IMR-90 (cell line): ENCODE measurements around the gene PCNX2. TPM values are rescaled to one million over a fixed set of nuclear protein-coding genes. Genes with fewer than 3 reads are reported as not detected.

Experiments used
- ATAC-seq: fragments of 200-7000 bp; cut with Tn5 transposase; 2 replicates; pipeline ENCODE4 v1.9.1; 2020; ENCODE audit warnings: low read depth, mild to moderate bottlenecking, moderate library complexity
- BruUV-seq: library from RNA; stranded (reverse); fragments of 400-500 nt; replicated peaks from 2 replicates; lab custom pipeline; 2021; lab: Mats Ljungman, UMichigan
- CTCF ChIA-PET: fragments of 300-600 bp; formaldehyde crosslinking; extraction: SDS; loops from one replicate; lab custom pipeline; 2021; ENCODE audit warnings: antibody characterized with exemption; lab: Yijun Ruan, JAX
- POLR2A ChIA-PET: fragments of 300-600 bp; sonication (Branson Sonifier 250); formaldehyde crosslinking; loops from one replicate; lab custom pipeline; 2022; ENCODE audit warnings: antibody characterized with exemption; ENCODE audit not compliant: unreplicated experiment; lab: Charles Lee
- DNase-seq: peaks from one replicate; pipeline ENCODE4 v3.0.0; 2013
- H2AFZ ChIP-seq: replicated peaks from 2 replicates; pipeline ENCODE3; 2013; ENCODE audit warnings: low read length, mild to moderate bottlenecking; ENCODE audit not compliant: poor library complexity
- H2AK5ac ChIP-seq: 2 replicates; pipeline ENCODE4 v1.6.1; 2013; ENCODE audit warnings: low read depth, low read length, inconsistent platforms
- H2AK9ac ChIP-seq: replicated peaks from 2 replicates; pipeline ENCODE3; 2013; ENCODE audit warnings: mild to moderate bottlenecking, low read depth, low read length, moderate library complexity; ENCODE audit not compliant: poor library complexity
- H2BK120ac ChIP-seq: 2 replicates; pipeline ENCODE4 v1.6.1; 2013; ENCODE audit warnings: low read depth, low read length, inconsistent platforms
- H2BK15ac ChIP-seq: 3 replicates; pipeline ENCODE4 v1.6.1; 2013; ENCODE audit warnings: low read depth, low read length, inconsistent platforms
- H2BK20ac ChIP-seq: 2 replicates; pipeline ENCODE4 v1.6.1; 2013; ENCODE audit warnings: low read depth, mild to moderate bottlenecking, inconsistent platforms, low read length, moderate library complexity
- H2BK5ac ChIP-seq: 2 replicates; pipeline ENCODE4 v1.6.1; 2013; ENCODE audit warnings: mild to moderate bottlenecking, low read depth, low read length, inconsistent platforms; ENCODE audit not compliant: poor library complexity, severe bottlenecking
- H3K14ac ChIP-seq: replicated peaks from 2 replicates; pipeline ENCODE4 v1.6.1; 2013; ENCODE audit warnings: low read depth, low read length, inconsistent platforms
- H3K18ac ChIP-seq: 2 replicates; pipeline ENCODE4 v1.6.1; 2013; ENCODE audit warnings: low read depth, low read length, control low read depth
- H3K23ac ChIP-seq: 2 replicates; pipeline ENCODE4 v1.6.1; 2013; ENCODE audit warnings: low read depth, low read length, inconsistent platforms
- H3K27ac ChIP-seq: 2 replicates; pipeline ENCODE4 v1.5.1; 2013; ENCODE audit warnings: mild to moderate bottlenecking, control low read depth, low read length; ENCODE audit not compliant: insufficient read depth
- H3K27me3 ChIP-seq: 2 replicates; pipeline ENCODE4 v1.6.1; 2013; ENCODE audit warnings: low read length; ENCODE audit not compliant: control insufficient read depth, insufficient read depth
- H3K36me3 ChIP-seq: 2 replicates; pipeline ENCODE4 v1.6.1; 2013; ENCODE audit warnings: low read length, mixed read lengths; ENCODE audit not compliant: control insufficient read depth, insufficient read depth
- H3K4ac ChIP-seq: 2 replicates; pipeline ENCODE4 v1.6.1; 2013; ENCODE audit warnings: low read depth, low read length, inconsistent platforms
- H3K4me1 ChIP-seq: 2 replicates; pipeline ENCODE4 v1.6.1; 2013; ENCODE audit warnings: low read length, mixed read lengths; ENCODE audit not compliant: control insufficient read depth, insufficient read depth
- H3K4me2 ChIP-seq: 2 replicates; pipeline ENCODE4 v1.6.1; 2013; ENCODE audit warnings: low read depth, mild to moderate bottlenecking, control low read depth, low read length, moderate library complexity
- H3K4me3 ChIP-seq: 2 replicates; pipeline ENCODE4 v1.5.1; 2013; ENCODE audit warnings: low read depth, mild to moderate bottlenecking, control low read depth, low read length, moderate library complexity; ENCODE audit not compliant: insufficient read depth
- H3K56ac ChIP-seq: 2 replicates; pipeline ENCODE4 v1.6.1; 2013; ENCODE audit warnings: low read length, inconsistent platforms; ENCODE audit not compliant: insufficient read depth; ENCODE audit errors: extremely low read depth
- H3K79me1 ChIP-seq, 2 experiments: 2 replicates each; pipeline ENCODE4 v1.6.1; 2013; ENCODE audit warnings: low read length in 2 of 2, inconsistent platforms in 1 of 2, low read depth in 1 of 2
- H3K9ac ChIP-seq: 2 replicates; pipeline ENCODE4 v1.6.1; 2013; ENCODE audit warnings: low read depth, low read length, control low read depth
- H3K9me1 ChIP-seq: 2 replicates; pipeline ENCODE4 v1.6.1; 2013; ENCODE audit warnings: low read length, inconsistent platforms; ENCODE audit not compliant: insufficient read depth
- H3K9me3 ChIP-seq: 2 replicates; pipeline ENCODE4 v1.6.1; 2013; ENCODE audit warnings: low read length; ENCODE audit not compliant: control insufficient read depth, insufficient read depth
- H4K20me1 ChIP-seq: 2 replicates; pipeline ENCODE4 v1.6.1; 2013; ENCODE audit warnings: low read length, inconsistent platforms; ENCODE audit not compliant: insufficient read depth
- H4K5ac ChIP-seq: 2 replicates; pipeline ENCODE4 v1.6.1; 2013; ENCODE audit warnings: mild to moderate bottlenecking, low read depth, low read length, control low read depth
- H4K8ac ChIP-seq, 2 experiments: 2 replicates each; pipeline ENCODE4 v1.6.1; 2013; ENCODE audit warnings: low read depth in 2 of 2, low read length in 2 of 2, control low read depth in 1 of 2, inconsistent platforms in 1 of 2
- H4K91ac ChIP-seq: 2 replicates; pipeline ENCODE4 v1.6.1; 2013; ENCODE audit warnings: low read depth, low read length, inconsistent platforms; ENCODE audit not compliant: insufficient read depth
- CEBPB ChIP-seq: IDR thresholded peaks from 2 replicates; pipeline ENCODE4 v1.6.1; 2012; ENCODE audit warnings: low read depth, low read length, improper control_type of control experiment
- CHD1 ChIP-seq: IDR thresholded peaks from 2 replicates; pipeline ENCODE4 v1.6.1; 2012; ENCODE audit warnings: low read depth, low read length, improper control_type of control experiment
- FOS ChIP-seq: fragments of 150-350 bp; IDR thresholded peaks from 2 replicates; pipeline ENCODE4 v1.6.1; 2016; ENCODE audit warnings: low read depth, low read length
- MAFK ChIP-seq: IDR thresholded peaks from 2 replicates; pipeline ENCODE4 v1.6.1; 2012; ENCODE audit warnings: low read depth, low read length, improper control_type of control experiment
- SMC3 ChIP-seq: fragments of 150-350 bp; IDR thresholded peaks from 2 replicates; pipeline ENCODE4 v1.6.1; 2016; ENCODE audit warnings: low read depth, mild to moderate bottlenecking, antibody characterized with exemption, low read length, moderate library complexity
- WGBS, 2 experiments: methylation state at CpG; one replicate each; pipeline versions ENCODE4 v1.1.5 to v1.1.7; 2013; ENCODE audit warnings: missing lambda C conversion rate in 2 of 2; ENCODE audit not compliant: insufficient read length in 1 of 2; ENCODE audit errors: extremely low coverage in 2 of 2; 5-methylcytosine and 5-hydroxymethylcytosine counted together
- dilution Hi-C: fragments of 300-500 bp; cut with HindIII; formaldehyde crosslinking; loops from one replicate; pipeline ENCODE4 v1.14.3; 2018; ENCODE audit warnings: low sequenced_read_pairs; ENCODE audit not compliant: unreplicated experiment
- in situ Hi-C: fragments of 300-500 bp; cut with MboI; formaldehyde crosslinking; loops from 3 replicates; pipeline ENCODE4 v1.14.3; 2019; ENCODE audit warnings: low sequenced_read_pairs, inconsistent platforms, mixed read lengths
- intact Hi-C: fragments of 100-400 bp; cut with micrococcal nuclease; formaldehyde crosslinking; loops from 2 replicates; pipeline ENCODE4 v1.10.0; 2022
- polyA plus RNA-seq, 3 experiments: library from polyadenylated mRNA; depleted of rRNA; stranded (reverse); fragments of >200 nt; gene quantifications; 2 replicates each; pipeline ENCODE4 v1.2.3, GENCODE V29; 2012; ENCODE audit warnings: low replicate concordance in 1 of 3
- total RNA-seq: library from RNA; depleted of rRNA; stranded (reverse); fragments of >200 nt; gene quantifications from 2 replicates; pipeline ENCODE4 v1.2.3, GENCODE V29; 2012
- TF ChIP-seq, protein P1 (sequence below): fragments of 150-350 bp; IDR thresholded peaks from 2 replicates; pipeline ENCODE4 v1.6.1; 2016; ENCODE audit warnings: low read depth, mild to moderate bottlenecking, low read length, moderate library complexity, borderline replicate concordance
- TF ChIP-seq, protein P2 (sequence below): fragments of 150-350 bp; IDR thresholded peaks from 2 replicates; pipeline ENCODE4 v1.6.1; 2017; ENCODE audit warnings: mild to moderate bottlenecking, antibody characterized with exemption, low read length, low read depth

PCNX2 gene
- total and polyA plus RNA-seq, 2 of the 4 experiments (the other 2 are of a cell fraction): 15.9 to 22.6 TPM

DNA sequence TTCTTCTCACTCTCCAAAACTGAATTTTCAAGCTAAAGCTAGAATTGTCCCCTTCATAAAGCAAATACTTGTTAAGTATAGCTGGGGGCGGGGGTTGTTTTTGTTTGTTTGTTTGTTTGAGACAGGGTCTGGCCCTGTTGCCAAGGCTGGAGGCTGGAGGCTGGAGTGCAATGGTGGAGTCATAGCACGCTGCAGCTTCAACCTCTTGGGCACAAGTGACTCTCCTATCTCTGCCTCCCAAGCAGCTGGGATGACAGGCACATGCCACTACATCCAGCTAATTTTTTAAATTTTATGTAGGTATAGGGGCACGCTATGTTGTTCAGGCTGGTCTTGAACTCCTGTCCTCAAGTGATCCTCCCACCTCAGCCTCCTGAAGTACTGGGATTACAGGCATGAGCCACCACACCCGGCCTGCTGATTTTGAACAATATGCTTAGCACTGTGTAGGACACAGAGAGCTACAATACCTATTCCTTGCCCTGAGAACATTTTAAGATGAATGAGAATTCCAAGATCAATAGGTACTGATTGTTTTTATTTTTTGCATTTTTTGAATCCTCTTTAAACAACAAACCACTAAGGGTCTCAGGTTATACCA, 42.2 kb downstream of the PCNX2 start (continued):
- TF ChIP-seq CEBPB: no peak

DNA sequence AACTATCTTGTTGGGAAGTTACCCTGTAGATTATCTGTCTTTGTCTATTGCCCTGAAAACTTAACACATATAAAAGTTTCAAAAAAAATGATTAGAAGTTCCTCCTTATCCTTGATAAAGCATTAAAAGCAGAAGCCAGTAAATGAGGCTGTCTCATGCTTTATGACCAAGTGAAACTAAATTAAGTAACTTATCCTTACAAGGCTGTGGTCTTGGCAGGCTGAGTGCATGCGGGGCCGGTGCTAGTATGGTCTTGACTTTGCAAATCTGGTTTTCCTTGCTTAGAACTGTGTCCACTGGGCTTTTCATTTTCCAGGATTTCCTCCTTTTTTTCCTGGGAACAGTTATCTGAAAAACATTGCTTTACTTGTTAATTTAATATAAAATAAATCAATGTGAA, 43.1 kb downstream of the PCNX2 start:
- no peak for ATAC-seq
- CTCF ChIA-PET: no interaction called here

More for the DNA sequence above, 43.1 kb downstream of the PCNX2 start:
- WGBS, 2 experiments: no CpG with 5 or more reads among the region's 2 CpGs
- H3K4ac ChIP-seq: no peak overlapping the region
- H3K4me3 ChIP-seq: no peak overlapping the region
- H2BK120ac ChIP-seq: no peak overlapping the region
- no peak for TF ChIP-seq CEBPB
- TF ChIP-seq, protein P1, sequence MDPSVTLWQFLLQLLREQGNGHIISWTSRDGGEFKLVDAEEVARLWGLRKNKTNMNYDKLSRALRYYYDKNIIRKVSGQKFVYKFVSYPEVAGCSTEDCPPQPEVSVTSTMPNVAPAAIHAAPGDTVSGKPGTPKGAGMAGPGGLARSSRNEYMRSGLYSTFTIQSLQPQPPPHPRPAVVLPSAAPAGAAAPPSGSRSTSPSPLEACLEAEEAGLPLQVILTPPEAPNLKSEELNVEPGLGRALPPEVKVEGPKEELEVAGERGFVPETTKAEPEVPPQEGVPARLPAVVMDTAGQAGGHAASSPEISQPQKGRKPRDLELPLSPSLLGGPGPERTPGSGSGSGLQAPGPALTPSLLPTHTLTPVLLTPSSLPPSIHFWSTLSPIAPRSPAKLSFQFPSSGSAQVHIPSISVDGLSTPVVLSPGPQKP: no peak
- no peak for TF ChIP-seq CHD1
- TF ChIP-seq FOS: no peak
- TF ChIP-seq, protein P2, sequence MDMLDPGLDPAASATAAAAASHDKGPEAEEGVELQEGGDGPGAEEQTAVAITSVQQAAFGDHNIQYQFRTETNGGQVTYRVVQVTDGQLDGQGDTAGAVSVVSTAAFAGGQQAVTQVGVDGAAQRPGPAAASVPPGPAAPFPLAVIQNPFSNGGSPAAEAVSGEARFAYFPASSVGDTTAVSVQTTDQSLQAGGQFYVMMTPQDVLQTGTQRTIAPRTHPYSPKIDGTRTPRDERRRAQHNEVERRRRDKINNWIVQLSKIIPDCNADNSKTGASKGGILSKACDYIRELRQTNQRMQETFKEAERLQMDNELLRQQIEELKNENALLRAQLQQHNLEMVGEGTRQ: no peak
- TF ChIP-seq SMC3: no peak
- TF ChIP-seq MAFK: no peak
- no peaks in the 10 kb centered on the region for H3K9me3 ChIP-seq
- H3K36me3 ChIP-seq: peaks cover 13% of the 10 kb centered on the region
- H2BK20ac ChIP-seq: no peak overlapping the region
- no peak overlapping the region for H2AFZ ChIP-seq
- DNase-seq: no peak
- in situ Hi-C loops: no loop called here
- no peak overlapping the region for H2AK5ac ChIP-seq
- no peak overlapping the region for H3K56ac ChIP-seq
- no peaks in the 10 kb centered on the region for H3K27me3 ChIP-seq
- no peak overlapping the region for H2AK9ac ChIP-seq
- intact Hi-C loops: no loop called here
- no peak overlapping the region for H4K91ac ChIP-seq
- no peak overlapping the region for H3K27ac ChIP-seq
- dilution Hi-C loops: no loop called here
- H4K8ac ChIP-seq: no peak overlapping the region
- peaks cover 7 to 8% of the 10 kb centered on the region in 2 experiments; a peak in 3 of 4 replicates for H3K79me1 ChIP-seq
- H3K4me1 ChIP-seq: peaks cover 10% of the 10 kb centered on the region
- peaks cover 14% of the 10 kb centered on the region for H3K9me1 ChIP-seq
- no peak overlapping the region for H3K4me2 ChIP-seq
- H4K20me1 ChIP-seq: no peaks in the 10 kb centered on the region; the same call in 1 of the 2 replicates
- H3K18ac ChIP-seq: no peak overlapping the region
- no peak overlapping the region; the same call in 1 of the 2 replicates for H4K5ac ChIP-seq
- no peak overlapping the region for H3K23ac ChIP-seq
- POLR2A ChIA-PET: no interaction called here
- no peak overlapping the region for H3K14ac ChIP-seq
- H2BK5ac ChIP-seq: no peak overlapping the region
- H3K9ac ChIP-seq: no peak overlapping the region
- BruUV-seq: no TSS peak
- H2BK15ac ChIP-seq: no peak overlapping the region; the same call in 2 of the 3 replicates
